Neural progenitor cell (in vitro differentiated cells): ENCODE data around the gene CORO6.

ENCODE experiments used
- CTCF ChIP-seq: fragments of 200-600 bp; sonication (generic); IDR thresholded peaks from 2 replicates; pipeline ENCODE4 v1.5.1; 2017; ENCODE audit warnings: antibody characterized with exemption, mild to moderate bottlenecking
- EZH2phosphoT487 ChIP-seq: fragments of 200-600 bp; sonication (generic); IDR thresholded peaks from 2 replicates; pipeline ENCODE4 v1.6.1; 2017; ENCODE audit warnings: antibody characterized with exemption

GRCh38 chr17:29671661-29672060 lies 48.9 kb upstream of the CORO6 start:
- TF ChIP-seq CTCF = no peak
- no peak for TF ChIP-seq EZH2phosphoT487
